Nephron (organoid): ENCODE data around the gene EEPD1.
A peak's percentile ranks its signal among the peaks of the same experiment; 100 is the strongest.
"Not testable (repeated sequence)": the region's sequence is repeated elsewhere in the genome, so short reads cannot be mapped to it uniquely, and the experiment has no call there.

Experiments
- H3K27ac Mint-ChIP-seq, 3 experiments: 2 replicates each; pipeline ENCODE4 v1.8.0; 2020; ENCODE audit warnings: mixed read lengths in 3 of 3, mild to moderate bottlenecking in 2 of 3, moderate library complexity in 1 of 3
- H3K27me3 Mint-ChIP-seq: 2 replicates; pipeline ENCODE4 v1.8.0; 2021; ENCODE audit warnings: low read depth, mild to moderate bottlenecking, moderate library complexity, mixed read lengths
- H3K36me3 Mint-ChIP-seq: 2 replicates; pipeline ENCODE4 v1.8.0; 2020; ENCODE audit warnings: low read depth, mixed read lengths
- H3K4me1 Mint-ChIP-seq: 2 replicates; pipeline ENCODE4 v1.8.0; 2020; ENCODE audit warnings: mixed read lengths
- H3K4me3 Mint-ChIP-seq, 3 experiments: 2 replicates each; pipeline ENCODE4 v1.8.0; 2020; ENCODE audit warnings: mild to moderate bottlenecking in 3 of 3, mixed read lengths in 3 of 3, moderate library complexity in 2 of 3
- H3K9me3 Mint-ChIP-seq: 2 replicates; pipeline ENCODE4 v1.8.0; 2020; ENCODE audit warnings: mixed read lengths
- TF ChIP-seq, protein P1 (sequence below), 3 experiments: fragments of 200-600 bp; sonication (generic); IDR thresholded peaks; one replicate each; pipeline ENCODE4 v1.5.0; 2021; ENCODE audit warnings: antibody characterized with exemption in 3 of 3; ENCODE audit not compliant: unreplicated experiment in 3 of 3

Gene EEPD1

DNA sequence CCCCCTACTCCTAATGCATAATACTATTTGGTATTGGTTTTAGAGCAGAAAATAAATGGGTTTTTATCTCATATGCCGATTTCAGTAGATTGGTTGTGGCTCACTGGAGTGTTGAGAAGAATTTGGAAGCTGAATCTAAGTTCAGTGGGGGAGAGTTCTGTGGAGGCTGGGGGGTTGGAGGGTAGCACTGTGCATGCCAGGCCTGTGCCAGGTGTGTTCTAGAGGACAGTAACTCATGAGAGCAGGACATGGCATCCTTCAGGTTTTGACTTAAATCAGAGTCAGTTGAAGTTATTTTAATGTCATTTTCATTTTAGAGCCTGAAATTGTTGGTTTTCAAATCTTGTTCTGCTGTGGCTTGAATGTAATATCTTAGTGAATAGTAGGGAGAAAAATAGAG lies 79.5 kb downstream of the EEPD1 start:
- Mint-ChIP-seq H3K4me1 (peaks cover 29% of the 10 kb centered on the region), H3K27me3 (peaks cover 12% of the 10 kb centered on the region), H3K36me3 (no peaks in the 10 kb centered on the region), H3K27ac (peak overlapping the region; percentile 49 to 82 (median 51)), H3K9me3 (no peaks in the 10 kb centered on the region), H3K4me3 (peak overlapping the region in 1 of 3 experiments; percentile 0)
- TF ChIP-seq, protein P1, sequence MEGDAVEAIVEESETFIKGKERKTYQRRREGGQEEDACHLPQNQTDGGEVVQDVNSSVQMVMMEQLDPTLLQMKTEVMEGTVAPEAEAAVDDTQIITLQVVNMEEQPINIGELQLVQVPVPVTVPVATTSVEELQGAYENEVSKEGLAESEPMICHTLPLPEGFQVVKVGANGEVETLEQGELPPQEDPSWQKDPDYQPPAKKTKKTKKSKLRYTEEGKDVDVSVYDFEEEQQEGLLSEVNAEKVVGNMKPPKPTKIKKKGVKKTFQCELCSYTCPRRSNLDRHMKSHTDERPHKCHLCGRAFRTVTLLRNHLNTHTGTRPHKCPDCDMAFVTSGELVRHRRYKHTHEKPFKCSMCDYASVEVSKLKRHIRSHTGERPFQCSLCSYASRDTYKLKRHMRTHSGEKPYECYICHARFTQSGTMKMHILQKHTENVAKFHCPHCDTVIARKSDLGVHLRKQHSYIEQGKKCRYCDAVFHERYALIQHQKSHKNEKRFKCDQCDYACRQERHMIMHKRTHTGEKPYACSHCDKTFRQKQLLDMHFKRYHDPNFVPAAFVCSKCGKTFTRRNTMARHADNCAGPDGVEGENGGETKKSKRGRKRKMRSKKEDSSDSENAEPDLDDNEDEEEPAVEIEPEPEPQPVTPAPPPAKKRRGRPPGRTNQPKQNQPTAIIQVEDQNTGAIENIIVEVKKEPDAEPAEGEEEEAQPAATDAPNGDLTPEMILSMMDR (IDR thresholded peaks at IDR 0.05; ENCODE audit: unreplicated experiment in 3 of 3): no peak

GRCh38 chr7:36232971-36233550 lies 80.0 kb downstream of the EEPD1 start:
- TF ChIP-seq, protein P1 (IDR thresholded peaks at IDR 0.05; ENCODE audit: unreplicated experiment in 3 of 3): no peak
- Mint-ChIP-seq H3K4me1 (peaks cover 29% of the 10 kb centered on the region), H3K27me3 (peaks cover 12% of the 10 kb centered on the region), H3K36me3 (no peaks in the 10 kb centered on the region), H3K4me3 (peak overlapping the region in 1 of 3 experiments; percentile 0), H3K27ac (peak overlapping the region; percentile 49 to 86 (median 82)), H3K9me3 (no peaks in the 10 kb centered on the region)

- Mint-ChIP-seq H3K27me3 (peaks cover 4% of the 10 kb centered on the region), H3K4me1 (peaks cover 26% of the 10 kb centered on the region), H3K36me3 (peaks cover 6% of the 10 kb centered on the region), H3K9me3 (no peaks in the 10 kb centered on the region), H3K4me3 (no peak overlapping the region), H3K27ac (no peak overlapping the region)
- TF ChIP-seq, protein P1 (IDR thresholded peaks at IDR 0.05; ENCODE audit: unreplicated experiment in 3 of 3): no peak
Observed at GRCh38 chr7:36236073-36236472, 83.0 kb downstream of the EEPD1 start.

GRCh38 chr7:36238138-36238537 lies 85.1 kb downstream of the EEPD1 start:
- peak overlapping the region; percentile 22 to 52 (median 27) for H3K27ac Mint-ChIP-seq
- no peaks in the 10 kb centered on the region for H3K9me3 Mint-ChIP-seq
- peaks cover 10% of the 10 kb centered on the region for H3K36me3 Mint-ChIP-seq
- H3K27me3 Mint-ChIP-seq: peaks cover 4% of the 10 kb centered on the region
- H3K4me1 Mint-ChIP-seq: peaks cover 5% of the 10 kb centered on the region
- TF ChIP-seq, protein P1 (IDR thresholded peaks at IDR 0.05; ENCODE audit: unreplicated experiment in 3 of 3): no peak
- H3K4me3 Mint-ChIP-seq: no peak overlapping the region

DNA sequence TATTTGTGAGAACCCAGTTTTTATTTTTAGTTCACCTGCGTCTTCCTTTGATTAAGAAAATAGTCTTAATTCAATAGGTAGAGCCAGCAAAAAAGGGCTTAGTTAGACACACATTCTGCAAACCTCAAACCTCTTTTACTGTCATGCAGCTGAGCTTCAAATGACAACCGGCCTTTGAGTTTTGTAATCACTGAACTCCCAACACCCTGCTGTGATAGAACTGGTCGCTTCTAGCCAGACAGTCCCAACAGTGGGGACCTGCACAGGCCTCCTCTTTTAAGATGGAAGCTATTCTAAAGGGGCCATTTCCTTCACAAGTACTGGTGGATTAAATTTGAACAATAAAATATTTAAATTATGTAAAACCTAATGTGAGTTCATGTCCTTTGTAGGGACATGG lies 90.3 kb downstream of the EEPD1 start:
- not testable (repeated sequence) for H3K27me3 Mint-ChIP-seq, H3K9me3 Mint-ChIP-seq, H3K27ac Mint-ChIP-seq, H3K36me3 Mint-ChIP-seq, H3K4me3 Mint-ChIP-seq, H3K4me1 Mint-ChIP-seq

DNA sequence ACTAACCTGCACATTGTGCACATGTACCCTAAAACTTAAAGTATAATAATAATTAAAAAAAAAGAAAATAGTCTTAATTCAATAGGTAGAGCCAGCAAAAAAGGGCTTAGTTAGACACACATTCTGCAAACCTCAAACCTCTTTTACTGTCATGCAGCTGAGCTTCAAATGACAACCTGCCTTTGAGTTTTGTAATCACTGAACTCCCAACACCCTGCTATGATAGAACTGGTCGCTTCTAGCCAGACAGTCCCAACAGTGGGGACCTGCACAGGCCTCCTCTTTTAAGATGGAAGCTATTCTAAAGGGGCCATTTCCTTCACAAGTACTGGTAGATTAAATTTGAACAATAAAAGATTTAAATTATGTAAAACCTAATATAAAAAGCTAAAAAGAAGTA lies 90.9 kb downstream of the EEPD1 start:
- H3K27me3 Mint-ChIP-seq, H3K9me3 Mint-ChIP-seq, H3K4me3 Mint-ChIP-seq, H3K4me1 Mint-ChIP-seq, H3K36me3 Mint-ChIP-seq: not testable (repeated sequence)
- peak overlapping the region in 1 of 3 experiments; percentile 73 for H3K27ac Mint-ChIP-seq

DNA sequence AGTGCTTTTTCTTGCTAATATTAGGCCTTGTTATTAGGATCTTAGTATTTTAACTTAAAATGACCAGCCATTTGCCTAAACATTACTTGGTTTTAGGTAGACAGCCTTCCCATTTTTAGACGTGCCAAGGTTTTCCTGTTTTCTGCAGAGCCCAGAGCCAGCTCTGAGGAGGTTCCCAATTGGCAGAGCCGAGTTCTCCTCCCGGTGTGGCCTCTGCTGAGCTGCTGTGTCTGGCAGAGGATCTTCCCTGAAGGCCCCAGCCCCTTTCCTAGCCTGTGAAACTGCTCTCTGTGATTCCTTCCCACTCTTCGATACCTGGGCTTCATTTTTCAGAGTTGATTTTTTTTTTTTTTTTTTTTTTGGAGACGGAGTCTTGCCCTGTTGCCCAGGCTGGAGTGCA lies 91.4 kb downstream of the EEPD1 start:
- no peak overlapping the region for H3K4me3 Mint-ChIP-seq
- H3K4me1 Mint-ChIP-seq: peaks cover 6% of the 10 kb centered on the region
- TF ChIP-seq, protein P1 (IDR thresholded peaks at IDR 0.05; ENCODE audit: unreplicated experiment in 3 of 3): no peak
- no peaks in the 10 kb centered on the region for H3K27me3 Mint-ChIP-seq
- H3K27ac Mint-ChIP-seq: peak overlapping the region in 2 of 3 experiments; percentile 49 to 73
- no peaks in the 10 kb centered on the region for H3K9me3 Mint-ChIP-seq
- H3K36me3 Mint-ChIP-seq: peaks cover 10% of the 10 kb centered on the region
